ENCODE data around the gene USP12. TPM values are rescaled to one million over a fixed set of nuclear protein-coding genes. Genes with fewer than 3 reads are reported as not detected.
A peak's percentile ranks its signal among the peaks of the same experiment; 100 is the strongest.
"Not testable (repeated sequence)": the region's sequence is repeated elsewhere in the genome, so short reads cannot be mapped to it uniquely, and the experiment has no call there.

The USP12 gene, protein sequence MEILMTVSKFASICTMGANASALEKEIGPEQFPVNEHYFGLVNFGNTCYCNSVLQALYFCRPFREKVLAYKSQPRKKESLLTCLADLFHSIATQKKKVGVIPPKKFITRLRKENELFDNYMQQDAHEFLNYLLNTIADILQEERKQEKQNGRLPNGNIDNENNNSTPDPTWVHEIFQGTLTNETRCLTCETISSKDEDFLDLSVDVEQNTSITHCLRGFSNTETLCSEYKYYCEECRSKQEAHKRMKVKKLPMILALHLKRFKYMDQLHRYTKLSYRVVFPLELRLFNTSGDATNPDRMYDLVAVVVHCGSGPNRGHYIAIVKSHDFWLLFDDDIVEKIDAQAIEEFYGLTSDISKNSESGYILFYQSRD
- polyA plus RNA-seq (2013, experiment 1 of 2; ENCODE audit: insufficient read length) = 17.2 TPM
- polyA plus RNA-seq (2013, experiment 2 of 2; ENCODE audit: insufficient read length) = 15.8 TPM

DNA sequence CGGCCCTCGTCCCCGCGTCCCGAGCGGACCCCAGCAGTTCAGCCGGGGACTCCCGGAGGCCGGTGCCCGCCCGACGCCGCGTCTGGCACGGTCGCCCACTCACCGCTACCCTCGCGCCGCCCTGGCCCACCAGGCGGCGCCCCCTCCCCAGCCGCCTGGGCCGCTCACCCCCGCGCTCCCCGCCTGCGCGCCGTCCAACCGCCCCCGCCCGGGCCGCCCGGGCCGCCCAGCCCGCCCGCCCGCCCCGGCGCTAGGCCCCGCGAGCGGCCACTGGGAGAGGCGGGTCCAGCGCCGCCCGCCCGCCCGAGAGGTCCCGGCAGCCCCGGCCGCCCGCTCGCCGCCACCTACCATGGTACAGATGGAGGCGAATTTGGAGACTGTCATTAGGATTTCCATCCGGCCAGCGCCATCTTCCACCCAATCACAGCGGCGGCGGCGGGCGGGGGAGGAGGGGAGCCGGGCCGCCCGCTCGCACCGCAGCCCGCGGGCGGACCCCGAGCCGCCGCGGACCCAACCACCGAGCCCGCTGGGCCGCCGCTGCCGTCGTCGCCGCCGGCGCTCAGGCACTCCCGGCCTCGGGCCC lies at the start of gene USP12:
TSS of gene USP12 (minus strand) at position 568 of the 583 bp plus-strand sequence. CDS start at position 396, 172 bp downstream.
- no peak for DNase-seq

DNA sequence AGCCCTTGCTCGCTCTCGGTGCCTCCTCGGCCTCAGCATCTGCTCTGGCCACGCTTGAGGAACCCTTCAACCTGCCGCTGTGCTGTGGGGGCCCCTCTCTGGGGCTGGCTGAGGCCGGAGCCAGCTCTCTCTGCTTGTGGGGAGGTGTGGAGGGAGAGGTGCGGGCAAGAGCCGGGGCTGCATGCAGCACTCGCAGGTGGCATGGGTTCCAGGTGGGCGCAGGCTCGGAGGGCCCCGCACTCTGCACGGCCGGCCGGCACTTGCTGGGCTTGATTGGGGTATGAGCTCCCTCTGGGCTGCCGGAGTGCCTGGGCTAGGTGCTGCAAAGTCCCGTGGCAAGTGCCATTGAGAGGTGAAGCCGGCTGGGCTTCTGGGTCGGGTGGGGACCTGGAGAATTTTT lies 48.0 kb upstream of the USP12 start:
- DNase-seq = no peak

DNA sequence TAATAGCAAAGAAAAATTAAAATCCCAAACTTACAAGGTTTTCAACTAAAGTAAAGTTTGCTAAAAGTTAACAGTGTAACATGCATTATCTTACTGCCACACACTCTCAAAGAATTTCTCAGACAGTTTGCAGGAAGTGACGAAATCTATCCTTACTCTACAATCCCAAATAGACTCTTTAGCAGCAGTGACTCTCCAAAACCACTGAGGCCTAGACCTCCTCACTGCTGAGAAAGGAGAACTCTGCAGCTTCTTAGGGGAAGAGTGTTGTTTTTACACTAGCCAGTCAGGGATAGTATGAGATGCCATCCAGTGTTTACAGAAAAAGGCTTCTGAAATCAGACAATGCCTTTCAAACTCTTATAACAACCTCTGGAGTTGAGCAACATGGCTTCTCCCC lies 47.2 kb upstream of the USP12 start:
- not testable (repeated sequence) for DNase-seq

DNA sequence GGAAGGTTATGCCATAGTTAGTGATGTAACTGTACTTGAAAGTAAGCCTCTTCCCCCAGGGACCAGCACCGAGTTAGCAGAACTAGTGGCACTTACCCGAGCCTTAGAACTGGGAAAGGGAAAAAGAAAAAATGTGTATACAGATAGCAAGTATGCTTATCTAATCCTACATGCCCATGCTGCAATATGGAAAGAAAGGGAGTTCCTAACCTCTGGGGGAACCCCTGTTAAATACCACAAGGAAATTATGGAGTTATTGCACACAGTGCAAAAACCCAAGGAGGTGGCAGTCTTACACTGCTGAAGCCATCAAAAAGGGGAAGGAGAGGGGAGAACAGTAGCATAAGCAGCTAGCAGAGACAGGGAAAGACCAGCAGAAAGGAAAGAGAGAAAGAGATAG lies 46.2 kb upstream of the USP12 start:
- not testable (repeated sequence) for DNase-seq

DNA sequence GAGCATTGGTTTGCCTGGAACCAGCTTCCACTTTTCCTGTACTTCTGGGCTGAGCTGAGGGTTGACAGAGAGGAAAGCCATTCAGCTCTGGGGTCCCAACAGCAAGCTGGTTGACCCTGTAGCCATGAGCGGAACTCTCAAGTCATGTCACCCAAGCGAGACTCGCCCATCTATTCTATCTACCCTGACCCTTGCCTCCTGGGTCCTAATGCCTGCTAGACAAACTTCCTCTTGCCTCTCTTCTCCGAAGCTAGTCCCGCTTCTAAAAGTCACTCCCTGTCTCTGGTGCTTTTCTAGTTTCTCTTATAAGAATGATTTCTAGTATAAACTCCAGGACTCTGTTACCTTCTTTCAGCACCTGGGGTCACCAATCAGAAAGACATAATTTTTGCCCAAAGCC lies 41.8 kb upstream of the USP12 start:
- not testable (repeated sequence) for DNase-seq

DNA sequence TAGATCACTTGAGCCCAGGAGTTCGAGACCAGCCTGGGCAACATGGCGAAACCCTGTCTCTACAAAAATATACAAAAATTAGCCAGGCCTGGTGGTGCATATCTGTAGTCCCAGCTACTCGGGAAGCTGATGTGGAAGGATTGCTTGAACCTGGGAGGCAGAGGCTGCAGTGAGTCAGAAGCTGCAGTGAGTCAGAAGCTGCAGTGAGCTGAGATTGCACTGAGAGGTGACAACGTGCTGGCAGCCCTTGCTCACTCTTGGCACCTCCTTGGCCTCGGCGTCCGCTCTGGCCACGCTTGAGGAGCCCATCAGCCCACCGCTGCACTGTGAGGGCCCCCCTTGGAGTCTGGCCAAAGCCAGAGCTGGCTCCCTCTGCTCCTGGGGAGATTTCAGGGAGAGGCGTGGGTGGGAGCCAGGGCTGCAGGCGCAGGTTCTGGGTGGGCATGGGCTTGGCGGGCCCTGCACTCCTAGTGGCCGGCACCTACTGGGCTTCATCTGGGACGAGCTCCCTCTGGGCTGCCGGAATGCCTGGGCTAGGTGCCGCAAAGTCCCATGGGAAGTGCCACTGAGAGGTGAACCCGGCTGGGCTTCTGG lies 40.3 kb upstream of the USP12 start:
- DNase-seq = peak; percentile 63

DNA sequence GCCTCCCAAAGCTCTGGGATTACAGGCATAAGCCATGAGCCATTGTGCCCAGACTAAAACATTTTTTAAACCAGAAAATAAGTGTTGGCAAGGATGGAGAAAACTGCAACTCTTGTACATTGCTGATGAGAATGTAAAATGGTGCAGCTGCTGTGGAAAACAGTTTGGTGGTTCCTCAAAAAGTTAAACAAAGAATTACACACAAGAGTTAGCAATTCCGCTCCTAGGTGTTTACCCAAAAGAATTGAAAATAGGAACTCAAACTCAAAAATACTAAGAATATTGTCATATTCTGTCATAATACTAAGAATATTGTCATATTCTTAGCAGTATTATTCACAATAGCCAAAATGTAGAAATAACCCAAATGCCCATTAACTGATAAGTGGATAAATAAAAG lies 39.7 kb upstream of the USP12 start:
- no peak for DNase-seq

DNA sequence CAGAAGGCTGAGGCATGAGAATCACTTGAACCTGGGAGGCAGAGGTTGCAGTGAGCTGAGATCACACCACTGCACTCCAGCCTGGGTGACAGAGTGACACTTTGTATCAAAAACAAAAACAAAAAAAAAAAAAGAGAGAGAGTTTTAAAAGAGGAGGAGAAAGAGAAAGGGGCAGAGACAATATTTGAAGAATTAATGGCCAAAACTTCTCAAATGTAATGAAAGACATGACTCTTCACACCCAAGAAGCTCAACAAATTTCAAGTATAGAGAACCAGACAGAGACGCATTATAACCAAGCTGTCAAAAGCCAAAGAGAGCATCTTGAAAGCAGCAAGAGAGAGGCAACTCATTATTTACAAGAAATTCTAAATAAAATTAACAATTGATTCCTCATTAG lies 36.9 kb upstream of the USP12 start:
- DNase-seq = no peak

DNA sequence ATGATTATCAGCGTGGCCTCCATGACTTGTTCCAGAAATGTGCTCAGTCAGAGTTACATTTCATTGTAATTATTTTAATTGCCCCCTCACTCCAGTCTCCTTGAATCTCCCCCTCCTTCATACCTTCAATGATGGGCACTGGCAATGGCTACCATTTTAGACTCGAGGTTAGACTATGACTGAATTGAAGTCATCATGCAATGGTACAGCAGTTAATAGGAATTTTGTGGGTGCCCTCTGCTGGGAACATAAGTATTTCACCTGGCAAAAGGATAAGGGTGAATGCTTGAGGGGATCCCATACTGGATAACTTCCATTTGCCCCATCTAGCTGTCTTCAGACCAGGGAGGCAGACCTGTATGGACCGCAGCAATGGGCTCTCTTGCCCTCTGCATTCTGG lies 32.2 kb upstream of the USP12 start:
- DNase-seq = peak; percentile 8

DNA sequence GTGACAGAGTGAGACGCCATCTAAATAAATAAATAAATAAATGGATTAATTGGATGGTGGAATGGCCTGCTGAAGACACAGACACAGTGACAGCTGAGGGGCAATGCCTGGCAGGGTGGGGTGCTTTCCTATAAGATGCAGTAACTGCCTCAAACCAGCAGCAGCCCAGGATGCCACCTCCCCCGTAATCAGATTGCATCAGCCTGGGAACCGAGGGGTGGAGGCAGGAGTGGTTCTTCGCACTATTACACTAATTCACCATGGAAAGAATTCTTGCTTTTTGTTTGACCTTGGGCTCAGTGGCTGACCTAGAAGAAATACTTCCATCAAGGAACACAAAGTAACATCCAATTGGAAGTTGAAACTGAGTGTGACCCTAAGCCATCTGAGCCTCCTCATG lies 31.6 kb upstream of the USP12 start:
- no peak for DNase-seq

DNA sequence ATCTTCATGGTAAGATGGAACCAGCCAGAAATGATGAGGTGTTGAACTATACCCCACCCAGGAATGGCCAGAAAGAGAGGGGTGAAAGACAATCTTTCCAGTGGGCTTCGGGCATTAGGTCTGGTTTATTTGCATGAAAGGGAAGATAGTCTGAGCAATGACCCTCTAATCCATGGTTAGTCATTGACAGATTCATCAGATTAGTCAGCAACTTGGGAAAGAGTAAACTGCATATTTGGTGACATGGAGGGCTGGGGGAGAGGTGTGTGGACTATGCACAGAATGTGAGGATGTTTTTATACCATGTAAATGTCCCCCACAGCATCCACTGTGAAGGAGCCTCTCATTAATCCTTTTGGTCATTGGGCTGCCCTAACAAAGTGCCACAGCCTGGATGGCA lies 30.1 kb upstream of the USP12 start:
- DNase-seq = no peak

DNA sequence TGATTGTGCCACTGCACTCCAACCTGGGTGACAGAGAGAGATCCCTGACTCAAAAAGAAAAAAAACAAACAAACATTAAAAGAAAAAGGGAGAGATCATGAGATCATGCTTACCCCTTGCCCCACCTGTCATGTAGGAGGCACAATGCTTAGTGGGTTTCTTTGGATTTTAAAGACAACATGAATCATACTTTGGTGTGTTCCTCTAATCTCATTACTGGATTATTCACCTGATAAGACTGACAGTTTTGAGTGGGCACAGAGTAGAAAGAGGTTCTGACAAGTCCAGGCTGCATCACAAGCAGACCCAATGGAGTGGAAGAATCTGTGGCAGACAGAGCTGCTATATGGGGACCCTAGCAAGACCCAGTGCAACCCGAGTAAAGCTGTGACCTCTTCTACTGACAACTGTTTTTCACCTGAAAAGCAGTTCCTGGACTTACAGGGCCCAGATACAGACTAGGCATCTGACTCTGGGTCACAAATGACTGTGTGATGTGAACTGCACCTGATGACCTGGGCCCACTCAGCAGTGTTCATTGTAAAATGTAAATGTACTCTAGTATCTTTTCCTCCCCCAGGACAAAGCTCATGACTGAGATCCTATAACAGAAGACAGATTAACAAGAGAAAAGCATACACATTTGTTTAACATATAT lies 28.9 kb upstream of the USP12 start:
- DNase-seq = no peak

DNA sequence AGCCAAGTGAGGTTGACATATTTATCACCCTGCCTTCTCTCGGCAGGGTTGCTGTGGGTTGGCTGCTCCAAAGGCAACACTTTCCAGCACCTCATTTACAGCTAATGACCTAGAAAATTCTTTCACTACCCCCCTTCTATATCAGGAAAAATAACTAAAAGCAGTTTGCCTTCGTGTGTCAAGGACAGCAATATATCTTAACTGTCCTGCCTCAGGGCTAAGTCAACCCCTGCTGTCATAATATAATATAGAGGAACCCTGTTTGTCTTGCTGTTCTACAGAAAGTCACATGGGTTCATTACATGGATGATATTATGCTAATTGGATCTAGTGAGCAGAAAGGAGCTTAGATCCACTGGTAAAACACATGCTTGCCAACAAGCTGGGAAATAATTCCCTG lies 28.1 kb upstream of the USP12 start:
- DNase-seq = no peak

DNA sequence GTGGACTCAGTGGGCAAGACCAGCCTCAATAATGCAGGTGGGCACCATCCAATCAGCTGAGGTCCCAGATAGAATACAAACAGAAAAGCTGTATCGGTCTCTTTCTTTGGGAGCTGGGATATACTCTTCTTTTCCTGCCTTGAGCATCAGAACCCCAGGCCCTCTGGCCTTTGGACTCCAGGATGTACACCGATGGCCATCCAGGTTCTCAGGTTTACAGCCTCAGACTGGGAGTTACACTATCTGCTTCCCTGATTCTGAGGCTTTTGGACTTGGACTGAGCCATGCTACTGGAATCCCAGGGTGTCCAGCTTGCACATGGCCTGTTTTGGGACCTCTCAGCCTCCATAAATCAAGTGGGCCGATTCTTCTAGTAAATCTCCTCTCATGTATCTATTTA lies 27.6 kb upstream of the USP12 start:
- no peak for DNase-seq

DNA sequence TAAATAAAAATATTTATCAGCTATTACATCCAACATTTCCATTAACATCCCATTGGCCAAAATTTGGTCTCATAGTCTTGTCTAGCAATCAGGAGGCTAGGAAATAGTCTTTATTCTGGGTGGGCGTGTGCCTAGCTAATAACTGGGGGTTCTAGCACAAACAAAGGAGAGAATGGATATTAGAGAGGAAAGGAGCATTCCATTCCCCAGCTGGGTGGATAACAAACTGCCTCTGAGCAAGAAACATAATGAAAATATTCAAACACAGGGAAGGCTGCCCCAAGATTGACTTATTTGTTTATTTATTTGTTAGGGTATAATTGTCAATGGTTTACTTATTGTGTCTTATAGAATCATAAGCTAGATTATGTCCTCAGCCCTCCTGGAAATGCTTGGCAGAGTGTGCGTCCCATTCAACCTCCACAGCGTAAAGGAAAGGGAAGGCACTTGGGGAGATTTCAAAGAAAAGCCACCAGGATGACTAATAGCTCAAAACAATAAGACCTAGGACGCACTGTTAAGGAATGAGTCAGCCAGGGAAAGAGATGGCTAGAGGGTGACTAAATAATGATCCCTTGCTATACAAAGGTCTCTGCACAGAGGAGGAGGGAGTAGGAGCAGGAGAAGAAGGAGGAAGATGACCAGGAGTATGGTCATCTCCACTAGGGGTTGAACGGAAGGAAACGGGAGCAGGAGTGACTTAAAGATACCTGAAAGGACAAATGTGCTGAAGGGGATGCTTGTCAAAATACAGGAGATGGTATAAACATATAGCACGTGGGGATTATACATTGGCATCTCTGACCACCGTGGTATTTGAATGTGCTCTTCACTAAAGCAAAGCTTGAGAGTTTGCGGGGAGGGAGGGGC lies 23.5 kb upstream of the USP12 start:
- peak; percentile 95 for DNase-seq

DNA sequence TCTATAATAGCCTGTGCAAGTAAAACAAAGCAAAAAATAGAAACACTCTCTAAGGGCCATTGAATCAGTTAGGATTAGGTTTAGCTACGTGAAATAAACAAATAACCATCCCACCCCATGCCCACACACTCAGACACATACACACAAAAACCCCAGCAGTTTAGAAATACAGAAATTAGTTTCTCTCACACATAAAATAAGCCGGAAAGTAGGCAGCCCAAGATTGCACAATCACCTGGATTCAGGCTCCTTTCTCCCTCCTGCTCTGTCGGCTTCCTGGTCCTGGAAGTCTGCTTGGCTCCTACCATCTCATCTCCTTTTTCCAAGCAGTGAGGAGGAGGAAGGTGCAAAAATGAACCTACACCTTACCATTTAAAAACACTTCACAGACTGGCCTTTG lies 22.6 kb upstream of the USP12 start:
- DNase-seq = no peak

DNA sequence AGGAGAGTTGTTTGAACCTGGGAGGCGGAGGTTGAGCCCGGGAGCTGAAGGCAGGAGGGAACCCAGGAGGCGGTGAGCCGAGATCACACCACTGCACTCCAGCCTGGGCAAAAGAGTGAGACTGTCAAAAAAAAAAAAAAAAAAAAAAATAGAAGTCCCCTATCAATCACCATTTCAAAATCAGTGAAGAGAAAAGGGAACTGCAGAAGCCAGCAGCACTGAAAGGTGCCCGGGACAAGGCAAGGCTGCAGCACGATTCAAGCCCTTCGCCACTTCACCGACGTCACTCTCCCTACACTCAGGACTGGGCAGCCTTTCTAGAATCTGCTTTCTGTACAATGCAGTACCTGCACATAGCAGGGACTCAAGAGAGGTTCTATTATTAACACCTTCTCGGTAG lies 21.9 kb upstream of the USP12 start:
- DNase-seq = no peak

DNA sequence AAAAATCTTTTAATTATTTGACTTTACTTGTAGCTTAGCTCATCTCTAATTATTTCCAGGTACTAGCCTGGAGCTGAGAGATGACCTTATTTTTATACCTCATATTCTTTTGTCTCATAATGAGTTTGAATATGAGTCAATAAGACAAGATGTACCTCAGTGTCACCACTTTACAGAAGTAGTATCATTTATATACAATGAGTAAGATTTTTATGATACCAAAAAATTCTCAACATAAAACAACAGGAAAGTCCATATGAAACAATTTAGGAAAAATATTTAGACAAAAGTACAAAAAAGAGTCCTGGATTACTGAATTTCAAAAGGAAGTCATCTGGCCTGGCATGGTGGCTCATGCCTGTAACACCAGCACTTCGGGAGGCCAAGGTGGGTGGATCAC lies 21.4 kb upstream of the USP12 start:
- no peak for DNase-seq

DNA sequence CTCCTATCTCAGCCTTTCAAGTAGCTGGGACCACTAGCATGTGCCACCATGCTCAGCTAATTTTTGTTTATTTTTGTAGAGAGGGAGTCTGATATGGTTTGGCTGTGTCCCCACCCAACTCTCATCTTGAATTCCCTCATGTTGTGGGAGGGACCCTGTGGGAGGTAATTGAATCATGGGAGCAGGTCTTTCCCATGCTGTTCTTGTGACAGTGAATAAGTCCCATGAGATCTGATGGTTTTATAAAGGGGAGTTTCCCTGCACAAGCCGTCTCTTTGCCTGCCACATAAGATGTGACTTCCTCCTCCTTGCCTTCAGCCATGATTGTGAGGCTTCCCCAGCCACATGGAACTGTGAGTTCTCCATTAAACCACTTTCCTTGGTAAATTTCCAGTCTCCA lies 20.8 kb upstream of the USP12 start:
- DNase-seq = peak; percentile 35

DNA sequence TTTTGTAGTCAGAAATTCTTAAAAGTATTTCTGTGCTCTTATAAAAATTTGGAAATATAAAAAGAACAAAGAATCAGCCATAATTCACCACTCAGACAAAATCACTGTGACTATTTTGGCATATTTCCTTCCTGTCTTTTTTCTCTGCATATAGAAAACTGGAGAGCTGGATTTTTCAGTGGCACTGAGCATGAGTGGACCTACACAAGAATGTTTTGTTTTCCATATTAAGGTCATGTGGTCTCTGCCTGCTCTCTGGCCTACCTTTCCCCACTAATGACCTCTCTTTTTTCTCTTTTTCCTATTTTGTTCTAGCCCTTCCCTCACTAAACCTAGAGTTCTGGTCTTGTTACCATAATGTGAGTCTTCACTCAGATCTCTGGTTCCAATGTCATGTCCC lies 17.6 kb upstream of the USP12 start:
- no peak for DNase-seq

DNA sequence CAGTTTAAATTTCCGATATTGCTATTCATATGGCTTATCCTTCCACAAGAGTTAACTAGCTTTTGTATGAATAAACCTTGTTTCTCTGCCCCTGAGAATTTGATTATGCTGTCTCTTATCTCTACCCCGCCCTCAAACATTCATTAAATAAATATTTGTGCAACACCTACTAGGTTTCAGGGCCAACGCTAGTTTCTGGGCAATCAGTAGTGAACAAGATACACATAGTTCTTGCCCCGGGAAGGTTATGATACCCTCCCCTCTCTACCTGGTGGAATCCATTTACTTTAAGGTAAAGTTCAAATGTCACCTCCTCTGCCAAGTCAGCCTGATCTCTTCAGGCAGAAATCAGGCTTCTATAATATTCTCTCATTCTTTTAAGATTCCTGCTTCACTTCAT lies 16.6 kb upstream of the USP12 start:
- DNase-seq = no peak

DNA sequence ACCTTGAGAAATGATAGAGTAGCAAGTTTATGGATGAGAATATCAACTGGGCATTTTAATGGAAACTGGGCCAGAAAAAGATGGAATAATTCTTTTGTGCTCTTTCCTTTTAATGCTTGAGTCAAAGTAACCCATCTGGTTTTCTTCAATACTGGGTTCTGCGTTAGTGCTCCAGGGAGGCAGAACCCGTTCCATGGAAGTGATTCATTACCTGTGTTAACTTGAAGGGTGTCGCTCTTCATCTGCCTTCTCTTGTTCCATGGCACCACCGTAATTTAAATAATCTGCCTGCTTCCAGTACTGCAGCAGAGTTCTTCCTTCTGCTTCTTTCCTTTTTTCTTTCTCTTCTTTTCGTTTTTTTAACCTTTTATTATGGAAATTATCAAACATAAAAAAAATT lies 14.7 kb upstream of the USP12 start:
- DNase-seq = no peak

All from fibroblast of skin of back (primary cell).